WTC11 (cell line): ENCODE data around the gene PTPRN2. TPM values are rescaled to one million over a fixed set of nuclear protein-coding genes. Genes with fewer than 3 reads are reported as not detected.

ENCODE experiments used
- ATAC-seq: fragments of 200-7000 bp; cut with Tn5 transposase; 2 replicates; pipeline ENCODE4 v1.10.0; 2021; ENCODE audit warnings: mild to moderate bottlenecking, moderate library complexity
- CTCF ChIA-PET: fragments of 300-600 bp; sonication (Branson Sonifier 250); formaldehyde crosslinking; loops from one replicate; lab custom pipeline; 2021; ENCODE audit warnings: antibody characterized with exemption; lab: Charles Lee
- POLR2A ChIA-PET: fragments of 350-600 bp; sonication (Branson Sonifier 250); formaldehyde crosslinking; loops from one replicate; lab custom pipeline; 2021; ENCODE audit warnings: antibody characterized with exemption; lab: Charles Lee
- DNase-seq: peaks from one replicate; pipeline ENCODE4 v3.0.0; 2021; ENCODE audit warnings: low spot score
- H3K27ac Mint-ChIP-seq: 2 replicates; pipeline ENCODE4 v1.8.0; 2021; ENCODE audit warnings: mixed read lengths
- H3K27me3 Mint-ChIP-seq: 2 replicates; pipeline ENCODE4 v1.8.0; 2021; ENCODE audit warnings: low read depth, mild to moderate bottlenecking, moderate library complexity, mixed read lengths
- H3K36me3 Mint-ChIP-seq: 2 replicates; pipeline ENCODE4 v1.8.0; 2021; ENCODE audit warnings: mixed read lengths
- H3K4me1 Mint-ChIP-seq: 2 replicates; pipeline ENCODE4 v1.8.0; 2022; ENCODE audit warnings: mixed read lengths
- H3K4me3 Mint-ChIP-seq: 2 replicates; pipeline ENCODE4 v1.8.0; 2021; ENCODE audit warnings: mild to moderate bottlenecking, moderate library complexity, mixed read lengths
- H3K9me3 Mint-ChIP-seq: 2 replicates; pipeline ENCODE4 v1.8.0; 2021; ENCODE audit warnings: mixed read lengths
- AFF4 ChIP-seq: sonication (generic); formaldehyde crosslinking; IDR thresholded peaks from 2 replicates; pipeline ENCODE4 v1.8.1; 2023; ENCODE audit warnings: mild to moderate bottlenecking, missing genetic modification reagents, borderline replicate concordance
- AR ChIP-seq: fragments of 250-450 bp; sonication (Bioruptor Pico); IDR thresholded peaks from 2 replicates; pipeline ENCODE4 v1.9.0; 2021; ENCODE audit warnings: mild to moderate bottlenecking
- ATF1 ChIP-seq: sonication (generic); formaldehyde crosslinking; IDR thresholded peaks from 2 replicates; pipeline ENCODE4 v1.8.1; 2023; ENCODE audit warnings: mild to moderate bottlenecking, moderate library complexity, missing genetic modification reagents
- ATF3 ChIP-seq: sonication (generic); formaldehyde crosslinking; conservative IDR thresholded peaks from 2 replicates; pipeline ENCODE4 v1.8.1; 2022; ENCODE audit warnings: mild to moderate bottlenecking, missing genetic modification reagents
- CBFB ChIP-seq: sonication (generic); formaldehyde crosslinking; IDR thresholded peaks from 2 replicates; pipeline ENCODE4 v1.8.1; 2022; ENCODE audit warnings: mild to moderate bottlenecking, low read depth, missing genetic modification reagents
- CREM ChIP-seq: sonication (generic); formaldehyde crosslinking; IDR thresholded peaks from 2 replicates; pipeline ENCODE4 v1.8.1; 2022; ENCODE audit warnings: mild to moderate bottlenecking, missing genetic modification reagents, moderate library complexity
- E2F1 ChIP-seq: sonication (generic); formaldehyde crosslinking; IDR thresholded peaks from 2 replicates; pipeline ENCODE4 v1.8.0; 2022; ENCODE audit warnings: mild to moderate bottlenecking, missing genetic modification reagents
- ERG ChIP-seq: fragments of 250-450 bp; sonication (Bioruptor Pico); IDR thresholded peaks from 2 replicates; pipeline ENCODE4 v1.8.0; 2021; ENCODE audit warnings: mild to moderate bottlenecking
- ESRRA ChIP-seq: sonication (generic); formaldehyde crosslinking; IDR thresholded peaks from 2 replicates; pipeline ENCODE4 v1.8.1; 2022; ENCODE audit warnings: mild to moderate bottlenecking, missing genetic modification reagents, borderline replicate concordance
- HMGA2 ChIP-seq: fragments of 250-450 bp; sonication (Bioruptor Pico); IDR thresholded peaks from 2 replicates; pipeline ENCODE4 v1.4.0; 2021; ENCODE audit warnings: mild to moderate bottlenecking, moderate library complexity
- HMGXB4 ChIP-seq: sonication (generic); formaldehyde crosslinking; IDR thresholded peaks from 2 replicates; pipeline ENCODE4 v1.8.1; 2023; ENCODE audit warnings: mild to moderate bottlenecking, moderate library complexity, missing genetic modification reagents
- JUN ChIP-seq: sonication (generic); formaldehyde crosslinking; IDR thresholded peaks from 2 replicates; pipeline ENCODE4 v1.8.0; 2023; ENCODE audit warnings: mild to moderate bottlenecking, missing genetic modification reagents
- NFATC4 ChIP-seq: fragments of 250-450 bp; sonication (Bioruptor Pico); IDR thresholded peaks from 2 replicates; pipeline ENCODE4 v1.9.0; 2021; ENCODE audit warnings: mild to moderate bottlenecking
- OVOL2 ChIP-seq: fragments of 250-450 bp; sonication (Bioruptor Pico); IDR thresholded peaks from 2 replicates; pipeline ENCODE4 v1.9.0; 2021; ENCODE audit warnings: mild to moderate bottlenecking, borderline replicate concordance
- PRRX2 ChIP-seq: fragments of 250-450 bp; sonication (Bioruptor Pico); IDR thresholded peaks from 2 replicates; pipeline ENCODE4 v1.8.0; 2021; ENCODE audit warnings: mild to moderate bottlenecking
- TEAD4 ChIP-seq: sonication (generic); formaldehyde crosslinking; IDR thresholded peaks from 2 replicates; pipeline ENCODE4 v1.8.0; 2022; ENCODE audit warnings: mild to moderate bottlenecking, missing genetic modification reagents
- ZNF138 ChIP-seq: sonication (generic); formaldehyde crosslinking; conservative IDR thresholded peaks from 2 replicates; pipeline ENCODE4 v1.8.1; 2022; ENCODE audit warnings: mild to moderate bottlenecking, moderate library complexity, missing genetic modification reagents
- ZNF317 ChIP-seq: sonication (generic); formaldehyde crosslinking; IDR thresholded peaks from 2 replicates; pipeline ENCODE4 v1.8.1; 2023; ENCODE audit warnings: low read depth, mild to moderate bottlenecking, moderate library complexity, missing genetic modification reagents, borderline replicate concordance
- ZNF425 ChIP-seq: fragments of 250-450 bp; sonication (Bioruptor Pico); conservative IDR thresholded peaks from 2 replicates; pipeline ENCODE4 v1.9.0; 2021; ENCODE audit warnings: mild to moderate bottlenecking
- total RNA-seq: library from RNA; stranded (reverse); gene quantifications from 3 replicates; pipeline ENCODE4 v1.2.3, GENCODE V29; 2021

The PTPRN2 gene
- total RNA-seq, 1 experiment from 2014 or later = 4.7 TPM

- TF ChIP-seq ESRRA (CRISPR knock-in tag) = no peak
- no peak for TF ChIP-seq PRRX2
- TF ChIP-seq AFF4 = no peak
- no peak for TF ChIP-seq ZNF317
- no peak for TF ChIP-seq TEAD4
- TF ChIP-seq ZNF425 (CRISPR knock-in tag) = no peak
- no peak for TF ChIP-seq CREM (CRISPR knock-in tag)
- no peak for TF ChIP-seq ZNF138
- TF ChIP-seq JUN = no peak
- no peak for TF ChIP-seq HMGA2 (CRISPR knock-in tag)
- TF ChIP-seq, all 79 proteins: peak for 0
- Mint-ChIP-seq H3K4me3 (no peak overlapping the region), H3K4me1 (peaks cover 10% of the 10 kb centered on the region), H3K27ac (no peak overlapping the region), H3K27me3 (no peaks in the 10 kb centered on the region), H3K36me3 (peaks cover 21% of the 10 kb centered on the region), H3K9me3 (peaks cover 19% of the 10 kb centered on the region)
- ChIA-PET CTCF (interaction anchor here (0.6 to 1.8 kb wide), 6 partner anchors 10 to 123 kb away, joined by 3 to 6 read pairs (median 4); no protein-coding TSS in a partner anchor), POLR2A (interaction anchor here (0.7 kb wide), 1 partner anchor 55 kb away, joined by 4 read pairs; no protein-coding TSS in a partner anchor)
- ATAC-seq = peak; percentile 59
- no peak for DNase-seq
Observed at GRCh38 chr7:157998884-157999552, 588.6 kb downstream of the PTPRN2 start.

GRCh38 chr7:157997471-157997870, 590.2 kb downstream of the PTPRN2 start:
- H3K27ac Mint-ChIP-seq = no peak overlapping the region
- DNase-seq (no peak), ATAC-seq (no peak)
- H3K9me3 Mint-ChIP-seq = peaks cover 19% of the 10 kb centered on the region
- CTCF ChIA-PET = interaction anchor here (1.8 kb wide), 1 partner anchor 11 kb away, joined by 6 read pairs; no protein-coding TSS in a partner anchor
- H3K4me3 Mint-ChIP-seq = no peak overlapping the region
- H3K36me3 Mint-ChIP-seq = peaks cover 25% of the 10 kb centered on the region
- TF ChIP-seq ATF3 (CRISPR knock-in tag) (no peak), ATF1 (CRISPR knock-in tag) (no peak), ZNF317 (no peak), HMGXB4 (no peak), OVOL2 (CRISPR knock-in tag) (no peak), E2F1 (CRISPR knock-in tag) (no peak), AR (CRISPR knock-in tag) (no peak), ZNF138 (no peak), NFATC4 (CRISPR knock-in tag) (no peak), ERG (CRISPR knock-in tag) (no peak), CBFB (CRISPR knock-in tag) (no peak)
- TF ChIP-seq, all 79 proteins: peak for 0
- Mint-ChIP-seq H3K27me3 (no peaks in the 10 kb centered on the region), H3K4me1 (peaks cover 10% of the 10 kb centered on the region)
- POLR2A ChIA-PET = no interaction called here
